Esophagus muscularis mucosa (tissue), 4 donors: ENCODE results near the gene KITLG. TPM values are rescaled to one million over a fixed set of nuclear protein-coding genes. Genes with fewer than 3 reads are reported as not detected.
A peak's percentile ranks its signal among the peaks of the same experiment; 100 is the strongest.

Experiments
- DNase-seq: peaks from one replicate; pipeline ENCODE4 v3.0.0-alpha.2; 2017; ENCODE audit errors: extremely low spot score
- H3K27ac ChIP-seq, 4 donors: fragments of 200-600 bp; sonication (generic); replicated peaks in 1 of 4; 1 replicate in 3 of 4; 2 replicates in 1 of 4; pipeline ENCODE4 v1.5.1; 2016 to 2019; ENCODE audit warnings: mild to moderate bottlenecking in 1 of 4
- H3K27me3 ChIP-seq, 4 donors: fragments of 200-600 bp; sonication (generic); one replicate each; pipeline versions ENCODE4 v1.5.1 to v1.6.0; 2016 to 2019
- H3K36me3 ChIP-seq, 4 donors: fragments of 200-600 bp; sonication (generic); one replicate each; pipeline ENCODE4 v1.5.1; 2016 to 2019
- H3K4me1 ChIP-seq, 4 donors: fragments of 200-600 bp; sonication (generic); one replicate each; pipeline ENCODE4 v1.5.1; 2016 to 2019
- H3K4me3 ChIP-seq, 4 donors: fragments of 200-600 bp; sonication (generic); 1 replicate in 2 of 4; 2 replicates in 2 of 4; pipeline ENCODE4 v1.5.1; 2016 to 2019; ENCODE audit warnings: mild to moderate bottlenecking in 4 of 4, moderate library complexity in 1 of 4
- H3K9me3 ChIP-seq, 4 donors: fragments of 200-600 bp; sonication (generic); 1 replicate in 3 of 4; 2 replicates in 1 of 4; pipeline ENCODE4 v1.5.1; 2016 to 2019
- EP300 ChIP-seq: sonication (generic); formaldehyde crosslinking; IDR thresholded peaks from one replicate; pipeline ENCODE4 v1.6.1; 2017; ENCODE audit warnings: antibody characterized with exemption
- POLR2A ChIP-seq: fragments of 450-650 bp; IDR thresholded peaks from one replicate; pipeline ENCODE4 v1.6.1; 2017; ENCODE audit warnings: antibody characterized with exemption, moderate library complexity, mild to moderate bottlenecking, low read depth
- POLR2AphosphoS5 ChIP-seq, 2 donors: sonication (generic); formaldehyde crosslinking; IDR thresholded peaks; one replicate each; pipeline ENCODE4 v1.6.1; 2017; ENCODE audit warnings: antibody characterized with exemption in 2 of 2
- WGBS: methylation state at CpG from one replicate; pipeline ENCODE4 v1.1.5; 2018; 5-methylcytosine and 5-hydroxymethylcytosine counted together
- intact Hi-C: fragments of 100-400 bp; cut with DNase I; formaldehyde crosslinking; loops from one replicate; pipeline ENCODE4 v1.15.1; 2023
- total RNA-seq, 4 donors: library from RNA; depleted of rRNA; stranded (reverse); fragments of >200 nt; gene quantifications; one replicate each; pipeline versions ENCODE4 v1.1.0 to v1.2.1, GENCODE V29; 2016
- TF ChIP-seq, protein P1 (sequence below), 3 experiments: fragments of 200-600 bp in 2 of 3; fragments of 450-650 bp in 1 of 3; sonication (generic) in 2 of 3; IDR thresholded peaks; one replicate each; pipeline ENCODE4 v1.5.1; 2017 to 2019; ENCODE audit warnings: antibody characterized with exemption in 3 of 3, mild to moderate bottlenecking in 2 of 3, moderate library complexity in 1 of 3

Gene KITLG
- total RNA-seq, 4 donors from 2014 or later = 71.7 to 147 (median 121) TPM

DNA sequence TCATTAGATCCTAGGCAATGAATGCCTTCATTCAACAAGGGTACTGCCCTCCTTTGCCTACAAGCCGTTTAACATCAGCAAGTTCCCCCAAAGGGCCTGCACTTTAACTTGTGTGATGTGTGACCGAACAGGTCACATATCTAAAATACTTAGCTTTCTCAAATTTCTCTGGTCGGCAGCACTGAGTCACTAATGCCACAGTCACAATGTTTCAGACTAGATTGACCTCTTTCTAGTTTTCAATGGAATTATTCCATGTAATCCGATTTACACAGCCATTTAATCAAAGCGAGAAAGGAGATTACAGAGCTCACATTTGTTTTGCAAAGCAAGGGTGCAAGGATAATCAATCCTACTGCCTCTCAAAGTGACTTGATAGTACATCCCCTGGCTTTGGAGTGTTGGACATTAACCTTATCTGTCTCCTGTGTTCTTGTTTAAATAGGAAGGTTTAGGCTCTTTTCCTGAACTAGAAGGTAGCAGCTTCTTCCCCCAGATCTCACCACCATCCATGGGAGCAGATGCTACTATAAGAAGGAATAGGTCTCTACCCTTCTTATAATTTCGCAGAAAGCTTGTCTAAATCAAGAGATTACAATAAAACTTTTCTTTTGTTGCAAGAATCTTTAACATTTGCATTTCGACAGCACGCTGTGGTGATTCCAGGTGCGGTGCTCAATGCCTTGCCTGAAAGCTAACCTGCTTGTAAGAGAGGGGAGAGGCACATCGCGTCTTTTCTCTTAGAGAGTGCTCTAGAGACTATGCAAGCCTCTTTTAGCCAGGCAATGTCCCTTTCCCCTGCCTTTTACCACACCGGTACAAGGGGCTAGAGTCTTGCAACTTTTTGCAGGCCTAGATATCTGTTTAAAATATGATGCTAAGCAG is 1.8 kb downstream of the KITLG start:
- H3K4me1 ChIP-seq = peaks cover 13 to 53% (median 44%) of the 10 kb centered on the region in 4 donors
- intact Hi-C loops = loop anchor here (2.0 to 10.0 kb wide), 2 partner anchors 414 to 424 kb away; no protein-coding TSS in a partner anchor
- no peak for DNase-seq
- no peaks in the 10 kb centered on the region for H3K9me3 ChIP-seq
- peak overlapping the region; percentile 78 to 85 (median 84) for H3K27ac ChIP-seq
- 26% methylated on average over 12 of the region's 12 CpGs for WGBS
- peak overlapping the region; percentile 68 to 91 (median 85) for H3K4me3 ChIP-seq
- TF ChIP-seq, protein P1, sequence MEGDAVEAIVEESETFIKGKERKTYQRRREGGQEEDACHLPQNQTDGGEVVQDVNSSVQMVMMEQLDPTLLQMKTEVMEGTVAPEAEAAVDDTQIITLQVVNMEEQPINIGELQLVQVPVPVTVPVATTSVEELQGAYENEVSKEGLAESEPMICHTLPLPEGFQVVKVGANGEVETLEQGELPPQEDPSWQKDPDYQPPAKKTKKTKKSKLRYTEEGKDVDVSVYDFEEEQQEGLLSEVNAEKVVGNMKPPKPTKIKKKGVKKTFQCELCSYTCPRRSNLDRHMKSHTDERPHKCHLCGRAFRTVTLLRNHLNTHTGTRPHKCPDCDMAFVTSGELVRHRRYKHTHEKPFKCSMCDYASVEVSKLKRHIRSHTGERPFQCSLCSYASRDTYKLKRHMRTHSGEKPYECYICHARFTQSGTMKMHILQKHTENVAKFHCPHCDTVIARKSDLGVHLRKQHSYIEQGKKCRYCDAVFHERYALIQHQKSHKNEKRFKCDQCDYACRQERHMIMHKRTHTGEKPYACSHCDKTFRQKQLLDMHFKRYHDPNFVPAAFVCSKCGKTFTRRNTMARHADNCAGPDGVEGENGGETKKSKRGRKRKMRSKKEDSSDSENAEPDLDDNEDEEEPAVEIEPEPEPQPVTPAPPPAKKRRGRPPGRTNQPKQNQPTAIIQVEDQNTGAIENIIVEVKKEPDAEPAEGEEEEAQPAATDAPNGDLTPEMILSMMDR (IDR thresholded peaks at IDR 0.05) = no peak
- TF ChIP-seq POLR2A (no peak), EP300 (no peak), POLR2AphosphoS5 (IDR thresholded peaks at IDR 0.05) (no peak)
- no peaks in the 10 kb centered on the region for H3K27me3 ChIP-seq
- H3K36me3 ChIP-seq = no peaks in the 10 kb centered on the region

DNA sequence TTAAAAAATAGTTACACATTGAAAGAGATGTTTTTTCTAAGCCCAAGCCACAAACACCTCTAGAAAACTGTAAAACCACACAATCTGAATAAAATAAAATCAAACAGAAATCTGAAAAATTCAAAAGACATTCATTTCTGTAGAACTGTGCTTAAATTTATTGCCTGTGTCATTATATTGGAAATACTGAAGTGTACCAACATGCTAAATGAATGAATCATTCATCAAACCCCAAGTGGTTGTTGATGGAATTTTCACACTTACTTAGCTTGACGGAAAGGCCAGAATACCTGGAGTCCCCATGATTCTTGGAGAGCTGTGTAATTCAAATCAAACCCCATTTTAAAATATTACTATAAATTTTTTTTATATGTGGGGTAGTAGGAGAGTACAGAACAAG is 2.7 kb downstream of the KITLG start:
- WGBS = 46% methylated on average over 1 of the region's 1 CpG

DNA sequence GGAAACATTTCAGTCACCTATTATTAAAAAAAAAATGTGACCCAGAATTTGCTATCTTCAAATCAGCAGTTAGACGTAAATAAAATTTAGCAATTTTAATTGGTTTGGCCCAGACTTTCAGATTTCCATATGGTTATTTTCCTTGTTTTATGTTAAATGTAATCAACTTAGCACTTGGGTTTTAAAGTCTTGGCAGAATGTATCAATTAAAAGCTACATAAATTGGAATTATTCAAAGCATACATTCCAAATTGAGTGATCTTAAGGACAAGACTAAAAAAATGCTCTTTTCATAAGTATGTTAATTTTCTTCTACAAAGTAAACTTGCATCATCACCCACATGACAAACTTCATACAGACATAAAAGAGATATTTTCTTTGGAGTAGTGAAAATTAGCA is 3.4 kb downstream of the KITLG start:
- 67% methylated on average over 1 of the region's 1 CpG for WGBS
- H3K27ac ChIP-seq = peak overlapping the region; percentile 16 to 85 (median 81)

More for the DNA sequence above, 2.7 kb downstream of the KITLG start:
- no peaks in the 10 kb centered on the region for H3K36me3 ChIP-seq
- H3K4me1 ChIP-seq = peaks cover 23 to 63% (median 54%) of the 10 kb centered on the region in 4 donors
- intact Hi-C loops = loop anchor here (10.0 kb wide), 1 partner anchor 423 kb away; no protein-coding TSS in a partner anchor
- TF ChIP-seq EP300 (no peak), POLR2A (no peak), POLR2AphosphoS5 (IDR thresholded peaks at IDR 0.05) (no peak)
- TF ChIP-seq, protein P1 (IDR thresholded peaks at IDR 0.05) = peak; percentile 18 to 48 (median 22)
- H3K27ac ChIP-seq = peak overlapping the region; percentile 78 to 85 (median 84)
- no peak for DNase-seq
- H3K9me3 ChIP-seq = no peaks in the 10 kb centered on the region
- H3K27me3 ChIP-seq = no peaks in the 10 kb centered on the region
- H3K4me3 ChIP-seq = peak overlapping the region; percentile 68 to 91 (median 85)

DNA sequence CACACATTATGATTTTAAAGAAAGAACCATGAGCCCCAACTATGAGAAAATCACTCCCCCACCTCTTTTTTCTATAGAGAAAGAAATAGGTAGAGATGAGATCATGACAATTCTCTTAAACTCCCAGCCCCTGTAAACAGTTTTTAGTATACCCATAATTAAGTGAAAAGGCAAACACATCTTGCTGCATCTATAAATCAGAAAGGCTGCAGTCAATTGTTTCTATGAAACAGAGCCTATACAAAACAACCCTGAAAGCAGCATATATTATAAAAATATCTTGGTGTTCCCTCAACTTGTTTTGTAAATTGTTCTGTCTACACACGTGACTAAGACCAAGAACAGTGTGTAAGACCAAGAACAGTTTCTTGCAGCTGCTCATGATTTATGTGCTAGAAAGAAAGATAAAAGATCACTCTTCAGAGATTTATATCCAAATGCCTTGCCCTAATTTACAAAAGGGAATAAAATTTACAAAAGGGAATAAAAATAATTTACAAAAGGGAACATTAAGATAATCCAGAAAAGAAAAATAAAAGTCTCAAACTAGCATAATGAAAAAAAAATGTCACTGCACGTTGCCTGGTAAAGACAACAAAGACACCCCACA is 4.8 kb downstream of the KITLG start:
- intact Hi-C loops = loop anchor here (10.0 kb wide), 1 partner anchor 421 kb away; no protein-coding TSS in a partner anchor
- H3K27ac ChIP-seq = peak overlapping the region; percentile 66 to 85 (median 81)
- H3K9me3 ChIP-seq = no peaks in the 10 kb centered on the region
- DNase-seq = no peak
- no peaks in the 10 kb centered on the region for H3K36me3 ChIP-seq
- H3K4me3 ChIP-seq = peak overlapping the region; percentile 13 to 91 (median 85)
- no peaks in the 10 kb centered on the region for H3K27me3 ChIP-seq
- 11% methylated on average over 2 of the region's 2 CpGs for WGBS
- peaks cover 38 to 77% (median 71%) of the 10 kb centered on the region in 4 donors for H3K4me1 ChIP-seq
- TF ChIP-seq, protein P1 (IDR thresholded peaks at IDR 0.05) = no peak
- no peak for TF ChIP-seq EP300
- TF ChIP-seq POLR2AphosphoS5 (IDR thresholded peaks at IDR 0.05) = no peak
- TF ChIP-seq POLR2A = no peak

More for the DNA sequence above, 3.4 kb downstream of the KITLG start:
- Histone ChIP-seq H3K9me3 (no peaks in the 10 kb centered on the region), H3K4me1 (peaks cover 24 to 70% (median 60%) of the 10 kb centered on the region in 4 donors), H3K27me3 (no peaks in the 10 kb centered on the region), H3K4me3 (peak overlapping the region; percentile 68 to 91 (median 85)), H3K36me3 (no peaks in the 10 kb centered on the region)
- TF ChIP-seq EP300 (no peak), POLR2A (no peak), POLR2AphosphoS5 (IDR thresholded peaks at IDR 0.05) (no peak)
- TF ChIP-seq, protein P1 (IDR thresholded peaks at IDR 0.05) = no peak
- no peak for DNase-seq
- intact Hi-C loops = loop anchor here (10.0 kb wide), 1 partner anchor 422 kb away; no protein-coding TSS in a partner anchor
